Measurements from ENCODE around the gene ACD. TPM values are rescaled to one million over a fixed set of nuclear protein-coding genes. Genes with fewer than 3 reads are reported as not detected.

ACD gene
- total and polyA plus RNA-seq, 9 of the 15 experiments (the other 6 are each of a cell fraction or from before 2014, with no cell fraction given) = 4.2 to 47.4 (median 19.2) TPM

DNA sequence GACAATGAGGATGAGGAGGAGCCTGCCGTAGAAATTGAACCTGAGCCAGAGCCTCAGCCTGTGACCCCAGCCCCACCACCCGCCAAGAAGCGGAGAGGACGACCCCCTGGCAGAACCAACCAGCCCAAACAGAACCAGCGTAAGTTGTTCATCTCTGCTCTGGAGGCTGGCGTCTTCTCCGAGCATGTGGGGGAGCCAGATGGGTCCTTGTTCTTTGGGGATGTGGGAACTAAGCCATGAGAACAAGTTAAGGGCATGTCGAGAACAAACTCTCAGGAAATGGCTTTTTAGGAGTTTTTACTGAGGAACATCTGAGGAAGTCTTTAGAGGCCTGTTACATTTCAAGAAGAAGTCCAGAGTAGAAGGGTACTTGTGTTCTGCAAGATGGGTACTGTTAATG lies 23.3 kb downstream of the ACD start:
- ChIA-PET CTCF (ENCODE audit: low intra/inter-chr PET ratio) (no interaction called here), POLR2A (interaction anchor here (1.1 kb wide), 1 partner anchor 13 kb away, joined by 4 read pairs; no protein-coding TSS in a partner anchor)
- Histone ChIP-seq H3K36me3 (ENCODE audit: control insufficient read depth, insufficient read depth, low read length) (peaks cover 60% of the 10 kb centered on the region), H3K9me1 (ENCODE audit: control insufficient read depth, insufficient read depth, low read length) (no peaks in the 10 kb centered on the region), H3K27me3 (ENCODE audit: control insufficient read depth in 2 of 2, insufficient read depth in 2 of 2, low read length in 2 of 2) (no peaks in the 10 kb centered on the region), H3K9ac (ENCODE audit: insufficient read depth in 1 of 2, low read depth in 2 of 2, low read length in 2 of 2) (no peak overlapping the region), H2AFZ (ENCODE audit: low read depth, low read length) (no peak overlapping the region), H3K27ac (ENCODE audit: extremely low read depth, low read depth, low read length) (no peak overlapping the region), H3K9me3 (replicated peaks; ENCODE audit: control insufficient read depth, insufficient read depth, low read depth, low read length) (no peaks in the 10 kb centered on the region), H3K4me2 (ENCODE audit: insufficient read depth, low read length) (no peak overlapping the region), H4K20me1 (replicated peaks; ENCODE audit: control insufficient read depth, insufficient read depth, low read length) (no peaks in the 10 kb centered on the region), H3K4me1 (replicated peaks in 1 of 2; ENCODE audit: control insufficient read depth in 2 of 2, insufficient read depth in 2 of 2, low read length in 2 of 2) (no peaks in the 10 kb centered on the region; a peak in 1 of 5 replicates), H3K79me2 (ENCODE audit: control insufficient read depth, insufficient read depth, low read length) (no peaks in the 10 kb centered on the region), H3K4me3 (no peak overlapping the region)
- WGBS (ENCODE audit: insufficient coverage, low coverage, missing lambda C conversion rate) = 97% methylated on average over 8 of the region's 8 CpGs
- no peak for DNase-seq (ENCODE audit: extremely low read depth in 1 of 4, low spot score in 3 of 4)
- intact Hi-C loops (cut with micrococcal nuclease) (no loop called here), in situ Hi-C loops (cut with MboI) (no loop called here)
- FAIRE-seq = no peak
- no TSS peak for BruUV-seq (replicated peaks)
- ATAC-seq = no peak
- TF ChIP-seq PHTF2 (CRISPR knock-in tag; IDR thresholded peaks at IDR 0.05) (no peak), THRAP3 (IDR thresholded peaks at IDR 0.05; ENCODE audit: borderline replicate concordance) (no peak), EP400 (IDR thresholded peaks at IDR 0.05) (no peak), ZNF696 (CRISPR knock-in tag; conservative IDR thresholded peaks at IDR 0.05) (no peak), MYNN (IDR thresholded peaks at IDR 0.05) (no peak), MYNN (CRISPR knock-in tag; IDR thresholded peaks at IDR 0.05) (no peak), ZZZ3 (IDR thresholded peaks at IDR 0.05) (no peak), POLR2B (IDR thresholded peaks at IDR 0.05; ENCODE audit: low read depth, partially characterized antibody) (no peak), NFRKB (IDR thresholded peaks at IDR 0.05; ENCODE audit: low read depth) (no peak), CEBPB (tag; IDR thresholded peaks at IDR 0.05) (no peak), NR4A1 (CRISPR knock-in tag; IDR thresholded peaks at IDR 0.05) (no peak), NR4A1 (tag; IDR thresholded peaks at IDR 0.05) (no peak), SIN3A (IDR thresholded peaks at IDR 0.05; ENCODE audit: borderline replicate concordance in 2 of 2, control insufficient read depth in 1 of 2, low read depth in 2 of 2, low read length in 2 of 2) (no peak), FOXM1 (IDR thresholded peaks at IDR 0.05; ENCODE audit: low read depth) (no peak), FOXM1 (CRISPR knock-in tag; IDR thresholded peaks at IDR 0.05; ENCODE audit: low read depth) (no peak), ZNF217 (CRISPR knock-in tag; IDR thresholded peaks at IDR 0.05) (no peak)
- TF ChIP-seq, protein P1, sequence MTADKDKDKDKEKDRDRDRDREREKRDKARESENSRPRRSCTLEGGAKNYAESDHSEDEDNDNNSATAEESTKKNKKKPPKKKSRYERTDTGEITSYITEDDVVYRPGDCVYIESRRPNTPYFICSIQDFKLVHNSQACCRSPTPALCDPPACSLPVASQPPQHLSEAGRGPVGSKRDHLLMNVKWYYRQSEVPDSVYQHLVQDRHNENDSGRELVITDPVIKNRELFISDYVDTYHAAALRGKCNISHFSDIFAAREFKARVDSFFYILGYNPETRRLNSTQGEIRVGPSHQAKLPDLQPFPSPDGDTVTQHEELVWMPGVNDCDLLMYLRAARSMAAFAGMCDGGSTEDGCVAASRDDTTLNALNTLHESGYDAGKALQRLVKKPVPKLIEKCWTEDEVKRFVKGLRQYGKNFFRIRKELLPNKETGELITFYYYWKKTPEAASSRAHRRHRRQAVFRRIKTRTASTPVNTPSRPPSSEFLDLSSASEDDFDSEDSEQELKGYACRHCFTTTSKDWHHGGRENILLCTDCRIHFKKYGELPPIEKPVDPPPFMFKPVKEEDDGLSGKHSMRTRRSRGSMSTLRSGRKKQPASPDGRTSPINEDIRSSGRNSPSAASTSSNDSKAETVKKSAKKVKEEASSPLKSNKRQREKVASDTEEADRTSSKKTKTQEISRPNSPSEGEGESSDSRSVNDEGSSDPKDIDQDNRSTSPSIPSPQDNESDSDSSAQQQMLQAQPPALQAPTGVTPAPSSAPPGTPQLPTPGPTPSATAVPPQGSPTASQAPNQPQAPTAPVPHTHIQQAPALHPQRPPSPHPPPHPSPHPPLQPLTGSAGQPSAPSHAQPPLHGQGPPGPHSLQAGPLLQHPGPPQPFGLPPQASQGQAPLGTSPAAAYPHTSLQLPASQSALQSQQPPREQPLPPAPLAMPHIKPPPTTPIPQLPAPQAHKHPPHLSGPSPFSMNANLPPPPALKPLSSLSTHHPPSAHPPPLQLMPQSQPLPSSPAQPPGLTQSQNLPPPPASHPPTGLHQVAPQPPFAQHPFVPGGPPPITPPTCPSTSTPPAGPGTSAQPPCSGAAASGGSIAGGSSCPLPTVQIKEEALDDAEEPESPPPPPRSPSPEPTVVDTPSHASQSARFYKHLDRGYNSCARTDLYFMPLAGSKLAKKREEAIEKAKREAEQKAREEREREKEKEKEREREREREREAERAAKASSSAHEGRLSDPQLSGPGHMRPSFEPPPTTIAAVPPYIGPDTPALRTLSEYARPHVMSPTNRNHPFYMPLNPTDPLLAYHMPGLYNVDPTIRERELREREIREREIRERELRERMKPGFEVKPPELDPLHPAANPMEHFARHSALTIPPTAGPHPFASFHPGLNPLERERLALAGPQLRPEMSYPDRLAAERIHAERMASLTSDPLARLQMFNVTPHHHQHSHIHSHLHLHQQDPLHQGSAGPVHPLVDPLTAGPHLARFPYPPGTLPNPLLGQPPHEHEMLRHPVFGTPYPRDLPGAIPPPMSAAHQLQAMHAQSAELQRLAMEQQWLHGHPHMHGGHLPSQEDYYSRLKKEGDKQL (CRISPR knock-in tag; IDR thresholded peaks at IDR 0.05; ENCODE audit: borderline replicate concordance) = no peak
- TF ChIP-seq, protein P2, sequence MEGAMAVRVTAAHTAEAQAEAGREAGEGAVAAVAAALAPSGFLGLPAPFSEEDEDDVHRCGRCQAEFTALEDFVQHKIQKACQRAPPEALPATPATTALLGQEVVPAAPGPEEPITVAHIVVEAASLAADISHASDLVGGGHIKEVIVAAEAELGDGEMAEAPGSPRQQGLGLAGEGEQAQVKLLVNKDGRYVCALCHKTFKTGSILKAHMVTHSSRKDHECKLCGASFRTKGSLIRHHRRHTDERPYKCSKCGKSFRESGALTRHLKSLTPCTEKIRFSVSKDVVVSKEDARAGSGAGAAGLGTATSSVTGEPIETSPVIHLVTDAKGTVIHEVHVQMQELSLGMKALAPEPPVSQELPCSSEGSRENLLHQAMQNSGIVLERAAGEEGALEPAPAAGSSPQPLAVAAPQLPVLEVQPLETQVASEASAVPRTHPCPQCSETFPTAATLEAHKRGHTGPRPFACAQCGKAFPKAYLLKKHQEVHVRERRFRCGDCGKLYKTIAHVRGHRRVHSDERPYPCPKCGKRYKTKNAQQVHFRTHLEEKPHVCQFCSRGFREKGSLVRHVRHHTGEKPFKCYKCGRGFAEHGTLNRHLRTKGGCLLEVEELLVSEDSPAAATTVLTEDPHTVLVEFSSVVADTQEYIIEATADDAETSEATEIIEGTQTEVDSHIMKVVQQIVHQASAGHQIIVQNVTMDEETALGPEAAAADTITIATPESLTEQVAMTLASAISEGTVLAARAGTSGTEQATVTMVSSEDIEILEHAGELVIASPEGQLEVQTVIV (CRISPR knock-in tag; IDR thresholded peaks at IDR 0.05; ENCODE audit: borderline replicate concordance) = no peak

All from K562 (cell line).